ENCODE results near the gene FOXRED2.
"Not testable (repeated sequence)": the region's sequence is repeated elsewhere in the genome, so short reads cannot be mapped to it uniquely, and the experiment has no call there.

- TF ChIP-seq CTCF, POLR2A (IDR thresholded peaks at IDR 0.05): not testable (repeated sequence)
Measured at GRCh38 chr22:36450923-36451322, 55.9 kb downstream of the FOXRED2 start.
